Measurements from ENCODE around the gene PYROXD2. TPM values are rescaled to one million over a fixed set of nuclear protein-coding genes. Genes with fewer than 3 reads are reported as not detected.

PYROXD2 gene
- total and polyA plus RNA-seq, 2 of the 13 experiments (the other 11 are each of a cell fraction or from before 2014, with no cell fraction given): 2.0 to 6.2 TPM

DNA sequence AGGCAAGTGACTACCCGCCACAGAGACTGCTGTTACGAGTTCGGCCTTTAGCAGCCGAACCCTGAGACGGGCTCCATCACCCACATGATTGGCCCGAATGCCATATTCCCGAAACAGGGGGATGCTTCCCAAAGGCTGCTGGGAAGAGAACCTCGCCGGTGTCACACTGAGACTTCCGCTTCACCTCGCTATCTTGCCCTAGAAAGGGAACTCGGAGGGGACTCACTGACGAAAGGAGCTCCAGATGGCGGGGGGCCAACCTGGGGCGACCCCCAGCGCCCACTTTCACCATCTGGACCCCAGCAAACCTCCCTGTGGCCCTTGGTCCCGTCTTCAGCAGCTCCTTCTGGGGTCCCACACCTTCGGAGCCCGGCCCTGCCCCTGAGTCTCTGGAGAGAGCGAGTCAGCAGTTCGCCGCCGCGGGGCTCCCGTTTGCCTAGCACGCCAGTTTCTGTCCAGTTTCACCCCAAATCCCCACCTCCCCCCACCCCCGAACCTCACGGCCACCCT, 31.2 kb upstream of the PYROXD2 start:
- Histone ChIP-seq H4K20me1 (ENCODE audit: insufficient read depth, low read length) (no peaks in the 10 kb centered on the region), H3K9ac (ENCODE audit: insufficient read depth, low read depth, low read length) (peak overlapping the region; percentile 87), H3K27ac (ENCODE audit: extremely low read length, insufficient read depth, low read length) (peak overlapping the region; percentile 72), H3K79me2 (ENCODE audit: insufficient read depth, low read length) (peaks cover 3% of the 10 kb centered on the region), H3K9me3 (ENCODE audit: low read length) (no peaks in the 10 kb centered on the region), H2AFZ (ENCODE audit: low read length) (no peak overlapping the region), H3K36me3 (replicated peaks in 1 of 2; ENCODE audit: control insufficient read depth in 1 of 2, insufficient read depth in 2 of 2, low read length in 2 of 2) (peaks cover 3 to 31% of the 10 kb centered on the region in 2 experiments), H3K27me3 (ENCODE audit: control insufficient read depth in 1 of 2, insufficient read depth in 2 of 2, low read length in 2 of 2) (no peaks in the 10 kb centered on the region), H3K4me1 (ENCODE audit: insufficient read depth, low read length) (peaks cover 24% of the 10 kb centered on the region), H3K4me2 (ENCODE audit: low read depth, low read length) (peak overlapping the region; percentile 97), H3K4me3 (replicated peaks in 1 of 3; ENCODE audit: insufficient read depth in 1 of 3, low read depth in 2 of 3, low read length in 3 of 3) (peak overlapping the region; percentile 80 to 93 (median 86))
- in situ Hi-C loops (cut with HindIII; ENCODE audit: extremely low pct_ligation_motif_present, low pct_unique_long_range_greater_than_20kb): no loop called here
- ChIA-PET CTCF (ENCODE audit: low intra/inter-chr PET ratio, low total read pairs) (no interaction called here), POLR2A (interaction anchor here (1.5 kb wide), 1 partner anchor 15 kb away, joined by 5 read pairs; no protein-coding TSS in a partner anchor)
- peak; percentile 77 for ATAC-seq
- no peak for FAIRE-seq
- intact Hi-C loops (cut with micrococcal nuclease; ENCODE audit: unreplicated experiment): no loop called here
- no peak for DNase-seq (ENCODE audit: low spot score)
- 8% methylated on average over 16 of the region's 28 CpGs for WGBS (ENCODE audit: low lambda C conversion rate)
- TSS peak; percentile 71 for BruUV-seq (replicated peaks)
- TF ChIP-seq U2AF2 (IDR thresholded peaks at IDR 0.05; ENCODE audit: low read depth, low read length) (no peak), SNAPC2 (CRISPR knock-in tag; IDR thresholded peaks at IDR 0.05) (no peak), HNRNPL (IDR thresholded peaks at IDR 0.05; ENCODE audit: low read depth, low read length) (0 out of 2 replicates have a peak, but pooled peaks have one; percentile 31), GABPA (IDR thresholded peaks at IDR 0.05; ENCODE audit: low read depth, low read length) (no peak), GABPA (CRISPR knock-in tag; IDR thresholded peaks at IDR 0.05; ENCODE audit: low read depth) (peak; percentile 46; the same call in 1 of the 2 replicates), SRSF1 (optimal IDR thresholded peaks at IDR 0.05; ENCODE audit: low read depth, low read length) (peak; percentile 8), FOXM1 (CRISPR knock-in tag; IDR thresholded peaks at IDR 0.05) (no peak), ZNF317 (CRISPR knock-in tag; IDR thresholded peaks at IDR 0.05) (0 out of 2 replicates have a peak, but pooled peaks have one; percentile 25), TCF12 (IDR thresholded peaks at IDR 0.05) (no peak), TCF12 (CRISPR knock-in tag; IDR thresholded peaks at IDR 0.05) (no peak), ARID2 (CRISPR knock-in tag; IDR thresholded peaks at IDR 0.05; ENCODE audit: borderline replicate concordance) (peak; percentile 38; the same call in 1 of the 2 replicates), ZNF383 (CRISPR knock-in tag; IDR thresholded peaks at IDR 0.05; ENCODE audit: borderline replicate concordance) (no peak), ZSCAN21 (CRISPR knock-in tag; IDR thresholded peaks at IDR 0.05; ENCODE audit: borderline replicate concordance) (0 out of 2 replicates have a peak, but pooled peaks have one; percentile 16), RARA (CRISPR knock-in tag; IDR thresholded peaks at IDR 0.05) (no peak), NRL (CRISPR knock-in tag; IDR thresholded peaks at IDR 0.05; ENCODE audit: borderline replicate concordance) (0 out of 2 replicates have a peak, but pooled peaks have one; percentile 20), HES4 (CRISPR knock-in tag; IDR thresholded peaks at IDR 0.05; ENCODE audit: borderline replicate concordance) (no peak), ZNF143 (CRISPR knock-in tag; IDR thresholded peaks at IDR 0.05) (peak; percentile 74), CBX5 (CRISPR knock-in tag; IDR thresholded peaks at IDR 0.05; ENCODE audit: borderline replicate concordance) (no peak), SNAI1 (CRISPR knock-in tag; IDR thresholded peaks at IDR 0.05; ENCODE audit: borderline replicate concordance) (peak; percentile 34; the same call in 1 of the 2 replicates), SRY (CRISPR knock-in tag; IDR thresholded peaks at IDR 0.05) (no peak)
- TF ChIP-seq, protein P1, sequence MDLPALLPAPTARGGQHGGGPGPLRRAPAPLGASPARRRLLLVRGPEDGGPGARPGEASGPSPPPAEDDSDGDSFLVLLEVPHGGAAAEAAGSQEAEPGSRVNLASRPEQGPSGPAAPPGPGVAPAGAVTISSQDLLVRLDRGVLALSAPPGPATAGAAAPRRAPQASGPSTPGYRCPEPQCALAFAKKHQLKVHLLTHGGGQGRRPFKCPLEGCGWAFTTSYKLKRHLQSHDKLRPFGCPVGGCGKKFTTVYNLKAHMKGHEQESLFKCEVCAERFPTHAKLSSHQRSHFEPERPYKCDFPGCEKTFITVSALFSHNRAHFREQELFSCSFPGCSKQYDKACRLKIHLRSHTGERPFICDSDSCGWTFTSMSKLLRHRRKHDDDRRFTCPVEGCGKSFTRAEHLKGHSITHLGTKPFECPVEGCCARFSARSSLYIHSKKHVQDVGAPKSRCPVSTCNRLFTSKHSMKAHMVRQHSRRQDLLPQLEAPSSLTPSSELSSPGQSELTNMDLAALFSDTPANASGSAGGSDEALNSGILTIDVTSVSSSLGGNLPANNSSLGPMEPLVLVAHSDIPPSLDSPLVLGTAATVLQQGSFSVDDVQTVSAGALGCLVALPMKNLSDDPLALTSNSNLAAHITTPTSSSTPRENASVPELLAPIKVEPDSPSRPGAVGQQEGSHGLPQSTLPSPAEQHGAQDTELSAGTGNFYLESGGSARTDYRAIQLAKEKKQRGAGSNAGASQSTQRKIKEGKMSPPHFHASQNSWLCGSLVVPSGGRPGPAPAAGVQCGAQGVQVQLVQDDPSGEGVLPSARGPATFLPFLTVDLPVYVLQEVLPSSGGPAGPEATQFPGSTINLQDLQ (CRISPR knock-in tag; IDR thresholded peaks at IDR 0.05): no peak
